ENCODE data around the gene C22orf23. TPM values are rescaled to one million over a fixed set of nuclear protein-coding genes. Genes with fewer than 3 reads are reported as not detected.

Gene C22orf23
- total RNA-seq = under 0.01 TPM in 1 of 2 replicates, not detected in the other

DNA sequence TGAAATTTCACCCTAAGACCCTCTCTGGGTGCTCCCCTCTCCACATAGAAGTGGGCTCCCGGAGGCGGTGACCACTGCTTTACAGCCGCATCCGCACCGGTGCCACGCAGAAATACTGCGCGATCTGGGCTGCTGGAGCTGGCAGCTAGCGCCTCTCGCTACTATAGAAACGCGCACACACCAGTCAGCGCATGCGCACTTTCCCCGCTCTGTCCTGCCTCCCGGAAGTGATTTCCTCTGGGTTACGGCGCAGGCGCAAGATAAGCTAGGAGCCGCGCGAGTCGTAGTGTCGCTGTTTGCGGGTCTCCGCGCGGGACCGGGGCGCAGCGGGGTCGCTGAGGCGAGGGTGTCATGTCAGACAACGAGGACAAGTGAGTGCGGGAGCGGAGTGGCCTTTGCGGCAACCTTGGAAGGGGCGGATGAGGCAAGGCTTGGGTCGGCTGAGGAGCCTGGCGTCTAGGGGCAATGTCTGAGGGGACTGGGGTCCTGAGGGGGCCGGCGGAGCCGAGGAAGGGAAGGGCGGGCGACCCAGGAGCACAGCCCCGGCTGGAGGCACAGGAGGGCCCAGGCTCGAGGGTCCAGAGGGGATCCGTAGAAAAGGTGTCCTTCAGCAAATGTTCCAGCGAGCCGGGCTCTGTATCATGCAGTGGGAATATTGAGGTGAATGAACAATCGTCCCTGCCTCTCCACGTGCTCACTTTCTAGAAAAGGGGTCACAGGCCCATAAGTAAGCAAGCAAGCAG lies at the start of gene C22orf23, which contains the start of gene POLR2F:
Gene C22orf23 (minus strand): TSS at position 165 of the 743 bp plus-strand sequence. CDS start 452 bp downstream, outside the sequence.
Gene POLR2F (plus strand): TSS at position 263 of the 743 bp plus-strand sequence. CDS start 89 bp downstream, at position 352.

DNA sequence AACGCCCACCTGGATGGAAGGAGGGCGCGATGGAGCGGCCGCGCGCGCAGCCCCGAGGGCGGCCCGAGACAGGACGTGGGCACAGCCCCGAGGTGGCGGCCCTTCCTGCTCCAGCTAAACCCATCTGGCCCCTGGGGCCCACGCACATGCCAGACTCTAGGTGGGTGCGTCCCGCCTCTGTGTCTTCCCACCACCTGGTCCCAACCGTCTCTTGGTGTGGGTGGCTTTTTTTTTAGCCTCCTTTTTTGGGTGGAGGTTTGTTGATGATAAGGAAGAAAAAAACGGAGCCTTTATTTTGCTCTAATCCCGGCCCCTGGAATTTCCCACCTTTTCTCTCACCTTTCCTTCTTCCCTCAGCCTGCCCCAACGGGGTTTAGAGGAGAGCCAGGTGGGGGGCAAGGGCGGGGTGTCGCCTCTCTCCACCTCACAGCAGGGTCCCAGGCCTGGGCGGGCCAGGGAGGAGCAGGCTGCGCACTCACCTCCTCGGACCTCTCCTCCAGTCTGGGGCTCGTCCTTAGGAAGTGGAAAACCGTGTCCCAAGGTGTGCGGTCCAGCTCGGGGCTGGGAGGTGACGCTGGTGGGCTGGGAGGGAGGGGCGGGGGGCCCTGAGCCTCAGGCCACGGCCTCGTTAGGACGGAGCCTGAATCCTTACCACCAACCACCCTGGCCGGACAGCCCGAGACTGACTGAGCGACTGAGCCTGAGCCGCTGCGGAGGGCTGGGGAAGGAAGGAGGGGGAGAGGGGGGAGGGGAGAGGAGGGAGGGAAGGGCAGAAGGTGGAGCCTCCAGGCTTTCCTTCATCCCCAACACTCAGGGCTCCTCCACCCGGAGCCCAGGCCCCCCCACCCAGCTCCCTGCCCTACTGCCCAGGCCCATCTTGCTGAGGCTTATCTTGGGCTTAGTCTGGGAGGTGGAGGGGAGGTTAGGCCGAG lies 30.7 kb upstream of the C22orf23 start, which contains the start of gene SOX10:
Gene SOX10 (minus strand): TSS at position 696 of the 932 bp plus-strand sequence. CDS start 771 bp downstream, outside the sequence.

DNA sequence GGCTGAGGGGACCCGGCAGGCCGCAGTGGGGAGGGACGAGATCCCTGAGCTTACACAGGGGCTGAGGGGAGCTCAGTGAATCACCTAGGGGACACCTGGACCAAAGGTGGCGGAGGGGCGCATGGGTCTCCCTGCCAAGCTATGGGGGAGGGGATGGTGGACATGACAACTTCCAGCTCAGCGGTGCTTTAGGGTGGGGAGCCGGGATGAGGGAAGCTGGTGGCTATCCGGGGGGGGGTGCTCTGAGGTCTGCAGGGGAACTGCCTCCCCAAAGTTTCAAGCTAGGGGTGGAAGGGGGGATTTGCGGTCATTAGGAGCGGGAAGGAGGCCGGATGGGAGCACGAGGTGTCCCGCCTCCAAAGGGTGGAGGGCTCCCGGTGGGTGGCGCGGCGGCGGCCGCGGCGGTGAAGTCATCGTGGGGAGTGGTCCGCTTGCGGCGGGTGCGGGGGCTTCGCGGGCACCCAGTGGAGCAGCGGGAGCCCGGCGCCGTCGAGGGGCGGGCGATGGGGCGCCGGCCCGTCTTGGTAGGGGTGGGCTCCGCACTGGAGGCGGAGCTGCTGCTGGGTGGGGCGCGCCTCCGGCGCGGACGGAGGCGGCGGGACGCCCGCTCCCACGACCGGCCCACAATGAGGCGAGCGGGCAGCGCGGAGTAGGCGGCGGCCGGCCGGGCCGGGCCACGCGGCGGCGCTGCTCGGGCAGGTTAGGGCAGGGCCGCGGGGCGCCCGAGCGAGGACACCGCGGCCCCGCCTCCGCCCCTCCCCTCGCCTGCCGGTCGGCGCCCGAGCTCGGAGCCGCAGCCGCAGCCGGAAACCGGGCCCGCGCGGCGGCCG lies 47.7 kb downstream of the C22orf23 start, which contains the start of gene MICALL1:
Gene MICALL1 (plus strand): TSS at position 764 of the 830 bp plus-strand sequence. CDS start 126 bp downstream, outside the sequence.

Other genes starting within 250 kb of the C22orf23 start
- gene GCAT, start 145.7 kb downstream of the C22orf23 start, total RNA-seq = 8.5 and 31.8 TPM in 2 replicates
- 0.07 TPM in 1 of 2 replicates, not detected in the other for gene GALR3, start 130.2 kb downstream of the C22orf23 start, total RNA-seq
- 14.4 and 21.1 TPM in 2 replicates for gene ANKRD54, start 109.3 kb downstream of the C22orf23 start, total RNA-seq
- 387 and 417 TPM in 2 replicates for gene EIF3L, start 104.2 kb downstream of the C22orf23 start, total RNA-seq
- 231 and 366 TPM in 2 replicates for gene MICALL1, start 47.3 kb downstream of the C22orf23 start, total RNA-seq
- gene POLR2F, start 98 bp upstream of the C22orf23 start, total RNA-seq = 27.3 and 68.2 TPM in 2 replicates
- not detected in 2 replicates for gene SOX10, start 31.0 kb upstream of the C22orf23 start, total RNA-seq
- gene PICK1, start 103.8 kb upstream of the C22orf23 start, total RNA-seq = 20.5 and 38.2 TPM in 2 replicates
- 0.07 and 0.34 TPM in 2 replicates for gene SLC16A8, start 130.6 kb upstream of the C22orf23 start, total RNA-seq
- 1.0 TPM in 1 of 2 replicates, not detected in the other for gene BAIAP2L2, start 157.1 kb upstream of the C22orf23 start, total RNA-seq
- 8.9 and 9.3 TPM in 2 replicates for gene PLA2G6, start 228.2 kb upstream of the C22orf23 start, total RNA-seq
- gene MAFF, start 248.4 kb upstream of the C22orf23 start, total RNA-seq = 25.8 and 34.2 TPM in 2 replicates